ENCODE measurements around the gene C4orf36. TPM values are rescaled to one million over a fixed set of nuclear protein-coding genes. Genes with fewer than 3 reads are reported as not detected.

Gene C4orf36
- total RNA-seq, 1 donor from 2014 or later, result not detected

DNA sequence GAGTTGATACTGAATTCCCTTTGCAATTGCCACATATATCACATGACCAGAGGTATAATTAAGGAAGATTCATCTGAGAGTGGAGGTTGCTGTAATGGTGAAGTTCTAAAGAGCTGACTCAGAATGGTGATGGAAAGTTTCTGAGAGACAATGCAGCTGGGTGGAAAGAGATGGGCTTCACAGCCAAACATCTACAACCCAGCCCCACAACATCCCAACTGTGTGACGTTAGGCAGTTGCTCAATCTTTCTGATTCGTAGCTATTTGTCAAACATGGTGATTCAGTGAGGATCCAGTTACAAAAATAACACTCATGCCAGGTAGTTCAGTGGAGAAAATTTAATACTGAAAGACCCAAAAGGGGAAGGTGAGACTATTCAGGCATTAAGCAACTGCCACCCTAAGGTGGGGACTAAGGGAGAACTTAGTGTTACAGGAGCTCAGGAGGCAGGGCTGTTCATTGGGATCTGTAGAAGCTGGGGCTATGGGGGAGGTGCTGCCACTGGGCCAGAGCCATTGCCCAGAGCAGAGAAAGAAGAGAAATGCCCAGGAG is 35.7 kb upstream of the C4orf36 start:
- Mint-ChIP-seq H3K4me1 (ENCODE audit: low read depth) (peaks cover 22% of the 10 kb centered on the region), H3K27me3 (ENCODE audit: low read depth) (no peaks in the 10 kb centered on the region), H3K9me3 (no peaks in the 10 kb centered on the region), H3K27ac (peak overlapping the region; percentile 25), H3K4me3 (ENCODE audit: low read depth) (no peak overlapping the region), H3K36me3 (ENCODE audit: low read depth) (no peaks in the 10 kb centered on the region)
- no peak for DNase-seq (ENCODE audit: low spot score)
- intact Hi-C loops (cut with micrococcal nuclease), result no loop called here

DNA sequence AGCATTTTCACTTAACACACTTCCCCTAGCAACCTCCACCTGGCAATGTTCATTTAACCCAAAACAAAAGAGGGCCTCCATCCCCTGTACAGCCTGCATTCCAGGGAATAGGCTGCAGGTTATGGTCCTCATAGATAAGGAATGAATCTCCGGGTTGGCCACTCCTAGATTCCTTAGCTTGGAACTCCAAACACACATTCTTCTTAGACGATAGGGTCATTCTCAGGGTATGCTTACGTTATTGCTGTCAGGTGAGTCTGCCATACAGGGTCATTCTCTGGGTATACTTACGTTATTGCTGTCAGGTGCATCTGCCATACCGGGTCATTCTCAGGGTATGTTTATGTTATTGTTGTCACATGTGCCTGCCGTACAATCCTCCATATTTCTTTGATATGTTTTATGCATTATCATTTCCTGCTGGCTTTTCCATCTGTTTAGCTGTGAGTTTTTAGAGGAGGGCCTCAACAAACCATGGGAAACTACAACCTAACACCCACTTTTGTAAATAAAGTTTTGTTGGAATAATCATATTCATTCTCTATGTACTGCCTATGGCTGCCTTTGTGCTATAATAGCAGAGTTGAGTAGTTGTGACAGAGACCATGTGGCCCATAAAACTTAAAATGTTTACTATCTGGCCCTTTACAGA is 34.3 kb upstream of the C4orf36 start:
- intact Hi-C loops (cut with micrococcal nuclease), result no loop called here
- H3K36me3 Mint-ChIP-seq (ENCODE audit: low read depth), result no peaks in the 10 kb centered on the region
- peaks cover 24% of the 10 kb centered on the region for H3K4me1 Mint-ChIP-seq (ENCODE audit: low read depth)
- no peak for DNase-seq (ENCODE audit: low spot score)
- no peak overlapping the region for H3K4me3 Mint-ChIP-seq (ENCODE audit: low read depth)
- H3K9me3 Mint-ChIP-seq, result no peaks in the 10 kb centered on the region
- no peaks in the 10 kb centered on the region for H3K27me3 Mint-ChIP-seq (ENCODE audit: low read depth)
- H3K27ac Mint-ChIP-seq, result no peak overlapping the region

DNA sequence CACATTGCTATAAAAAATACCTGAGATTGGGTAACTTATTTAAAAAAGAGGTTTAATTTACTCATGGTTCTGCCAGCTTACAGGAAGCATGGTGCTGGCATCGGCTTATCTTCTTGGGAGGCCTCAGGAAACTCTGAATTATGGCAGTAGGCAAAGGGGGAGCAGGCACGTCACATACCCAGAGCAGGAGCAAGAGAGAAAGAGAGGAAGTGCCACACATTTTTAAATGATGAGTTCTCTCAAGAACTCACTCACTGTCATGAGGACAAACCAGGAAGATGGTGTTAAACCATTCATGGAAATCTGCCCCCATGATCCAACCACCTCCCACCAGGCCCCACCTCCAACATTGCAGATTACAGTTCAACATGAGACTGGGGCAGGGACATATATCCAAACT is 32.6 kb upstream of the C4orf36 start:
- Mint-ChIP-seq H3K27ac (no peak overlapping the region), H3K9me3 (no peaks in the 10 kb centered on the region), H3K36me3 (ENCODE audit: low read depth) (no peaks in the 10 kb centered on the region), H3K4me1 (ENCODE audit: low read depth) (peaks cover 19% of the 10 kb centered on the region), H3K27me3 (ENCODE audit: low read depth) (no peaks in the 10 kb centered on the region), H3K4me3 (ENCODE audit: low read depth) (no peak overlapping the region)
- no peak for DNase-seq (ENCODE audit: low spot score)
- intact Hi-C loops (cut with micrococcal nuclease), result loop anchor here (5.0 kb wide), 1 partner anchor 227 kb away; no protein-coding TSS in a partner anchor

DNA sequence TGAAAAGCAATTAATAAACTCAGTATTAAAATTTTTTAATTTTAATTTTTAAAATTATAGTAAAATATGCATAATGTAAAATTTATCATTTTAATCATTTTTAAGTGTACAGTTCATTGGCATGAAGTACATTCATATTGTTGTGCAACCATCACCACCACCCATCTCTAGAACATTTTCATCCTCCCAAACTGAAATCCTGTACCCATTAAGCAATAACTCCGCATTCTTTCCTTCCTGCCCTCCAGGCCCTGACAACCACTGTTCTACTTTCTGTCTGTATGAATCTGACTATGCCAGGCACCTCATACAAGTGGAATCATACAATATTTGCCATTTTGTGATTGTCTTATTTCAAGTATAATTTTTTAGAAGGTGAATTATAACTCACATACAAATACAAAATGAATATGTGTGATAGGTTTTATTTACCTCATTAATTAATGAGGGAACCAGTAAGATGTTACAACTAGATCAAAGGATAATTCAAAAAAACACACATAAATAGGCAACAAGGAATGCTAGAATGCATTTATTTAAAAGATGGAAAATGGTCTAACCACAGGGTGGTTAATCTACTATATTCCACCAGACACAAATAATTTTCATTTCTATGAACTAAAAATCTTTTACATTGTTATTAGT is 29.5 kb upstream of the C4orf36 start:
- intact Hi-C loops (cut with micrococcal nuclease), result loop anchor here (1.0 to 5.0 kb wide), 3 partner anchors 172 to 314 kb away; no protein-coding TSS in a partner anchor
- no peaks in the 10 kb centered on the region for H3K36me3 Mint-ChIP-seq (ENCODE audit: low read depth)
- H3K27me3 Mint-ChIP-seq (ENCODE audit: low read depth), result no peaks in the 10 kb centered on the region
- no peak overlapping the region for H3K4me3 Mint-ChIP-seq (ENCODE audit: low read depth)
- no peak overlapping the region for H3K27ac Mint-ChIP-seq
- DNase-seq (ENCODE audit: low spot score), result no peak
- H3K4me1 Mint-ChIP-seq (ENCODE audit: low read depth), result peaks cover 2% of the 10 kb centered on the region
- no peaks in the 10 kb centered on the region for H3K9me3 Mint-ChIP-seq

DNA sequence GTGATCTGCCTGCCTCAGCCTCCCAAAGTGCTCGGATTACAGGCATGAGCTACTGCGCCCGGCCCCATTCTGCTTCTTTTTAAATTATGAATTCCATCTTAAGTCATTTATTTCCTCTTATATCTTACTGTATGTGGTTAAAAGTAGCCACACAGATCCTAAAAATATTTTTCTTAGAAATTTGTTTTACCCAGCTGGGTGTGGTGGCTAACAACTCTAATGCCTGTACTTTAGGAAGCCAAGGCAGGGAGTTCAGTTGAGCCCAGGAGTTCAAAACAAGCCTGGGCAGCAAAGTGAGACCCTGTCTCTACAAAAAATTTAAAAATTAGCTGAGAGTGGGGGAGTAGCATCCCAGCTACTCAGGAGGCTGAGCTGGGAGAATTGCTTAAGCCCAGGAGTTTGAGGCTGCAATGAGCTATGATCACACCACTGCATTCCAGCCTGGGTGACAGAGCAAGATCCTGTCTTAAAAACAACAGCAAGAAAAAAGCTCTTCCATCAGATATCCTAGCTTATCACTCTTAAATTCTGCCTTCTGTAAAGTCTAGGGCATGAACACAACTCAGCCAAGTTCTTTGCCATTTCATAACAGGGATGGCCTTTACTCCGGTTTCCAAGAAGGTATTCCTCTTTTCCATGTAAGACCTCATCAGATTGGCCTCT is 27.5 kb upstream of the C4orf36 start:
- peaks cover 2% of the 10 kb centered on the region for H3K4me1 Mint-ChIP-seq (ENCODE audit: low read depth)
- intact Hi-C loops (cut with micrococcal nuclease), result loop anchor here (5.0 kb wide), 1 partner anchor 233 kb away; no protein-coding TSS in a partner anchor
- H3K9me3 Mint-ChIP-seq, result no peaks in the 10 kb centered on the region
- no peaks in the 10 kb centered on the region for H3K27me3 Mint-ChIP-seq (ENCODE audit: low read depth)
- no peak for DNase-seq (ENCODE audit: low spot score)
- H3K36me3 Mint-ChIP-seq (ENCODE audit: low read depth), result no peaks in the 10 kb centered on the region
- H3K4me3 Mint-ChIP-seq (ENCODE audit: low read depth), result no peak overlapping the region
- no peak overlapping the region for H3K27ac Mint-ChIP-seq

DNA sequence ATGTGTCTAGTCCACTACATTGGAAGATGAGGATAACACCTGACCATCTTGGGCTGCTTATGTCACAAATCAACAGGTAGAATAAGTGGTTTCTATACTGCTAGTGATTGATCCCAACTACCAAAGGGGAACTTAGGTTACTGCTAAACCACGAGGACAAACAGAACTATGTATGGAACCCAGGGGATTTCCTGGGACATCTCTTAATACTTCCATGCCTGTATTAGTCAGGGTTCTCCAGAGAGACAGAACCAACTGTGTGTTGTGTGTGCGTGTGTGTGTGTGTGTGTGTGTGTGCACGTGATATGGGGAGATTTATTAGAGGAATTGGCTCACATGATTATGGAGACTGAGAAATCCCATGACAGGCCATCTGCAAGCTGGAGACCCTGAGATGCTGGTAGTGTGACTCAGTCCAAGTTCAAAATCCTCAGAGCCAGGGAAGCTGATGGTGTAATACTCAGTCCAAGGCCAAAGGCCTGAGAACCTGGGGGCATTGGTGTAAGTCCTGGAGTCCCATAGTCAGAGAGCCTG is 26.4 kb upstream of the C4orf36 start:
- H3K4me3 Mint-ChIP-seq (ENCODE audit: low read depth), result no peak overlapping the region
- intact Hi-C loops (cut with micrococcal nuclease), result no loop called here
- H3K9me3 Mint-ChIP-seq, result no peaks in the 10 kb centered on the region
- no peak overlapping the region for H3K27ac Mint-ChIP-seq
- no peaks in the 10 kb centered on the region for H3K27me3 Mint-ChIP-seq (ENCODE audit: low read depth)
- H3K4me1 Mint-ChIP-seq (ENCODE audit: low read depth), result peaks cover 2% of the 10 kb centered on the region
- DNase-seq (ENCODE audit: low spot score), result no peak
- H3K36me3 Mint-ChIP-seq (ENCODE audit: low read depth), result no peaks in the 10 kb centered on the region

DNA sequence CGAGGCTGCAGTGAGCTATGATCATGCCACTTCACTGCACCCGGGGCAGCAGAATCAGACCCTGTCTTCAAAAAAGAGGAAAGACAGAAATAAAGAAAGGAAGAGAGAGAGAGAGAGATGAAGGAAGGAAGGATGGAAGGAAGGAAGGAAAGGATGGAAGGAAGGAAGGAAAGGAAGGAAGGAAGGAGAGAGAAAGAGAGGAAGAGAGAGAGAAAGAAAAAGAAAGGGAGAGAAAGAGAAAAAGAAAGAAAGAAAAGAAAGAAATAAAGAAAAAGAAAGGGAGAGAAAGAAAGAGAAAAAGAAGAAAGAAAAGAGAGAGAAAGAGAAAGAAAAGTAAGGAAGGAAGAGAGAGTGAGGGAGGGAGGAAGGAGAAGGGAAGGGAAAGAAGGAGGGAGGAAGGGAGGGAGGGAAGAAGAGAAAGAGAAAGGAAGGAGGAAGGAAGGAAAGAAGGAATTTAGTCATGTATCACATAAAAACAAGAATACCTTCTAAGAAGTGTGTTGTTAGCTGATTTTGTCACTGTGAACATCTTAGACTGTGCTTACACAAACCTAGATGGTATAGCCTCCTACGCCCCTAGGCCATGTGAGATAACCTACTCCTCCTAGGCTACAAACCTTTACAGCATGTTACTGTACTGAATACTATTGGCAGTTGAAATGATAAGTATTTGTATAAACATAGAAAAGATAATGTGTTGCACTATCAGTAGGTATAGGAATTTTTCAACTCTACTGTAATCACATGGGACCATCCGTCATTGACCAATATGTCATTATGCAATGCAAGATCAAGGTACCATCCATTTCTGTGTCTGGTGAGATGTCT is 25.2 kb upstream of the C4orf36 start:
- Mint-ChIP-seq H3K9me3 (no peaks in the 10 kb centered on the region), H3K4me3 (ENCODE audit: low read depth) (no peak overlapping the region), H3K27me3 (ENCODE audit: low read depth) (no peaks in the 10 kb centered on the region), H3K36me3 (ENCODE audit: low read depth) (no peaks in the 10 kb centered on the region), H3K4me1 (ENCODE audit: low read depth) (peaks cover under 1% of the 10 kb centered on the region), H3K27ac (no peak overlapping the region)
- DNase-seq (ENCODE audit: low spot score), result no peak
- intact Hi-C loops (cut with micrococcal nuclease), result no loop called here

DNA sequence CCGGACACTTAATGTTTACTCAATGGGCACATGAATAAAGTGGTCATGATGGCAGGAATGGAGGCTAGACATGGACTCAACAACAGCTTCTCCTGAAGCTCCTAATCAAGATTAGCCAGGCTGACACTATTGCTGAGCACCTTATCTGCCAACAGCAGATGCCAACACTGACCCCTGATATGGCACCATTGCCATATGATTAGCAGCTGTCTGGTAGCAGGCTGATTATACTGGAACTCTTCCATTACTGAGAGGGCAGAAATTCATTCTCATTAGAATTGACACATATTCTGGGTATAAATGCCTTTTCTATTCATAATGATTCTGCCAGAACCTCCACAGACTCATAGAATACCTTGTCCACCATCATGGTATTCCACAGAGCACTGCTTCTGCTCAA is 24.2 kb upstream of the C4orf36 start:
- H3K27ac Mint-ChIP-seq, result no peak overlapping the region
- no peaks in the 10 kb centered on the region for H3K9me3 Mint-ChIP-seq
- H3K36me3 Mint-ChIP-seq (ENCODE audit: low read depth), result no peaks in the 10 kb centered on the region
- intact Hi-C loops (cut with micrococcal nuclease), result no loop called here
- DNase-seq (ENCODE audit: low spot score), result no peak
- H3K4me1 Mint-ChIP-seq (ENCODE audit: low read depth), result no peaks in the 10 kb centered on the region
- no peaks in the 10 kb centered on the region for H3K27me3 Mint-ChIP-seq (ENCODE audit: low read depth)
- H3K4me3 Mint-ChIP-seq (ENCODE audit: low read depth), result no peak overlapping the region

DNA sequence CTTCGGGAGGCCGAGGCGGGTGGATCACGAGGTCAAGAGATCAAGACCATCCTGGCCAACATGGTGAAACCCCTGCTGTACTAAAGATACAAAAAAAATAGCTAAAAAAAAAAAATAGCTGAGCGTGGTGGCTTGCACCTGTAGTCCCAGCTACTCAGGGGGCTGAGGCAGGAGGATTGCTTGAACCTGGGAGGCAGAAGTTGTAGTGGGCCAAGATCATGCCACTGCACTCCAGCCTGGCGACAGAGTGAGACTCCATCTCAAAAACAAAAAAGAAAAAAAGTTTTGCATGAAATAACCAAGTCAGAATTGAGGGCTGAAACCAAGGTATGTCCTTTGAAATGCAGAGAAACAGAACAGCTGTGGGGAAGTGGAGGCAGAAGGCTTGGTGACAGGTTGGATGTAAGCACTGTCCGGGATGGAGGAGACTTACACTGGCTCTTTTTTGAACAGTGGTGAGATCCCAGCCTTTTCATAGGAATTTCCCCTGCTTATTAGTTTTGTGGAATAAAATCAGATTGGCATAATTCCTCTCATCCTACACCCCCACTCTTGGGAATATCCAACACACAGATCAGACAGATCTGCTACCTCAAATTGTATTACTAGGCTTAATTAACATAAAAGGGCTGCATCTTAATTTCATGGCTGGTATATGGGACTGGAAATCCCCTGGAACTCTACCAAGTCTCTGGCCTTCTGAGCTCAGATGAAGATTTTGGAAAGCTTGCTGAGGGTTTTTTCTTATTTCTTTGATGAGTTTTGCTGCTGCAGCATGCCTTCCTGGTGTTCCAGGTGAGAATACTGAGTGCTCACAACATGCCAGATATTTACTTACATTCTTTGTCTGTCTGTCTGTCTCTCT is 18.8 kb upstream of the C4orf36 start:
- DNase-seq (ENCODE audit: low spot score), result no peak
- no peaks in the 10 kb centered on the region for H3K36me3 Mint-ChIP-seq (ENCODE audit: low read depth)
- H3K9me3 Mint-ChIP-seq, result no peaks in the 10 kb centered on the region
- no peak overlapping the region for H3K4me3 Mint-ChIP-seq (ENCODE audit: low read depth)
- H3K27me3 Mint-ChIP-seq (ENCODE audit: low read depth), result no peaks in the 10 kb centered on the region
- intact Hi-C loops (cut with micrococcal nuclease), result no loop called here
- H3K4me1 Mint-ChIP-seq (ENCODE audit: low read depth), result peaks cover 8% of the 10 kb centered on the region
- H3K27ac Mint-ChIP-seq, result no peak overlapping the region

DNA sequence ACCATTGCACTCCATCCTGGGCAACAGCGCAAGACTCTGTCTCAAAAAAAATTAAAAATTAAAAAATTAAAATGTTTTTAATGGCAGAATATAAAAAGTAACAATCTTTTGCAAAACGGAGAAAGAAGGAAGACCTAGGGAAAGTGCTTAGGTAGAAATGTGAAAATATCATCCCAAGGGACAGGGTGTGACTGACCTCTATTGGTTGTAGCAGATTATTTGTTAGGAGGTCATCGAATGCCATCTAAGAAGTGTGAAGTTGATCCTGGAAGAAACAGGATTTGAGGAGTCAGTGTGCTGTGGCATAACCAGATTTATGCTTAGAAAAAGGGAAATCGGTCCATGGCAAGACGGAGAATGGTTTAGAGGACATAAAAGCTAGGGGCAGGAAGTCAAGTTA is 18.1 kb upstream of the C4orf36 start:
- H3K4me1 Mint-ChIP-seq (ENCODE audit: low read depth), result peaks cover 8% of the 10 kb centered on the region
- no peak overlapping the region for H3K27ac Mint-ChIP-seq
- no peak overlapping the region for H3K4me3 Mint-ChIP-seq (ENCODE audit: low read depth)
- H3K36me3 Mint-ChIP-seq (ENCODE audit: low read depth), result no peaks in the 10 kb centered on the region
- H3K27me3 Mint-ChIP-seq (ENCODE audit: low read depth), result no peaks in the 10 kb centered on the region
- DNase-seq (ENCODE audit: low spot score), result no peak
- intact Hi-C loops (cut with micrococcal nuclease), result no loop called here
- H3K9me3 Mint-ChIP-seq, result no peaks in the 10 kb centered on the region

DNA sequence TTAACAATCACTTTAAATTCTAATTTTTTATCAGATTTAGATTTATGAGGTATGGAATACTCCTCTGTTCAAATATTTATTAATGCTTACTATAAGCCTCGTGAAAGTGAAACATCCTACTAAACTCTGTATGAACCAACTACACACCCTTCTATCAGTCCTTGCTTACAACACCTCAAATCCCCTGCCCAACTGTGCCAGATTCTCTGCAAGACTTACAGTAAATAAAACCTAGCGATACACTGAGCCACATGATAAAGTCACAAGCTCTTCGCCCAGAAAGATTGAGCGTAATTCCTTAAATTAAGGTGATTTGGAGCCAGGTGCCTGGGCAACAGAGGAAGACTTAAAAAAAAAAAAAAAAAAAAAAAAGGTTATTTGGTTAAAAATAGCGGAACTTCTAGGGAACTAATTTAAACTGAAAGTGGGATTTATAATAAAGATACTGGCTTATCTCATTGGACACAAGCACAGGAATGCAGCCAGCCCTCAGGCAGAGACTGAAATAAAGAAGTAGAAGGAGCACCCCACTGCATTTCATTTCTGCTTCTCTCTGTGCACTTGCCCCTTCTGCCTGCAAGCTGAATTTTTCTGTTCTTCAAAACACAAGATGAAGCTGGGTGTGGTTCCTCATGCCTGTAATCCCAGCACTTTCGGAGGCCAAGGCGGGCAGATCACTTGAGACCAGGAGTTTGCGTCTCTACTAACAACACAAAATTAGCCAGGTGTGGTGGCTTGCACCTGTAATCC is 17.5 kb upstream of the C4orf36 start:
- no peaks in the 10 kb centered on the region for H3K27me3 Mint-ChIP-seq (ENCODE audit: low read depth)
- DNase-seq (ENCODE audit: low spot score), result no peak
- no peaks in the 10 kb centered on the region for H3K36me3 Mint-ChIP-seq (ENCODE audit: low read depth)
- H3K4me1 Mint-ChIP-seq (ENCODE audit: low read depth), result peaks cover 8% of the 10 kb centered on the region
- H3K9me3 Mint-ChIP-seq, result no peaks in the 10 kb centered on the region
- H3K27ac Mint-ChIP-seq, result no peak overlapping the region
- intact Hi-C loops (cut with micrococcal nuclease), result no loop called here
- H3K4me3 Mint-ChIP-seq (ENCODE audit: low read depth), result no peak overlapping the region
